Activated CD8-positive, alpha-beta T cell treated with anti-CD3 and anti-CD28 coated beads for 36 hours (primary cell): ENCODE data around the gene TRAK1. TPM values are rescaled to one million over a fixed set of nuclear protein-coding genes. Genes with fewer than 3 reads are reported as not detected.

ENCODE experiments used
- ATAC-seq: fragments of 200-7000 bp; cut with Tn5 transposase; one replicate; pipeline ENCODE4 v1.10.0; 2021; ENCODE audit warnings: mild to moderate bottlenecking, moderate library complexity
- CTCF ChIA-PET: fragments of 350-600 bp; sonication (Branson Sonifier 250); formaldehyde crosslinking; loops from one replicate; lab custom pipeline; 2021; ENCODE audit warnings: antibody characterized with exemption; lab: Charles Lee
- POLR2A ChIA-PET: fragments of 350-600 bp; sonication (Branson Sonifier 250); formaldehyde crosslinking; loops from one replicate; lab custom pipeline; 2021; ENCODE audit warnings: antibody characterized with exemption; lab: Charles Lee
- DNase-seq: peaks from one replicate; pipeline ENCODE4 v3.0.0-alpha.2; 2020
- H3K27ac Mint-ChIP-seq: one replicate; pipeline ENCODE4 v1.8.0; 2021; ENCODE audit warnings: mild to moderate bottlenecking, mixed read lengths
- H3K27me3 Mint-ChIP-seq: one replicate; pipeline ENCODE4 v1.8.0; 2021; ENCODE audit warnings: mixed read lengths
- H3K36me3 Mint-ChIP-seq: one replicate; pipeline ENCODE4 v1.8.0; 2021; ENCODE audit warnings: low read depth, mixed read lengths
- H3K4me1 Mint-ChIP-seq: one replicate; pipeline ENCODE4 v1.8.0; 2021; ENCODE audit warnings: low read depth, mixed read lengths
- H3K4me3 Mint-ChIP-seq: one replicate; pipeline ENCODE4 v1.8.0; 2021; ENCODE audit warnings: mild to moderate bottlenecking, moderate library complexity, mixed read lengths
- H3K9me3 Mint-ChIP-seq: one replicate; pipeline ENCODE4 v1.8.0; 2021; ENCODE audit warnings: mixed read lengths
- CTCF ChIP-seq: fragments of 200-600 bp; IDR thresholded peaks from one replicate; pipeline ENCODE4 v1.8.0; 2022; ENCODE audit warnings: antibody characterized with exemption, mild to moderate bottlenecking
- intact Hi-C: fragments of 100-400 bp; cut with micrococcal nuclease; formaldehyde crosslinking; loops from one replicate; pipeline ENCODE4 v1.10.0; 2022
- total RNA-seq, 2 experiments: library from RNA; stranded (reverse); gene quantifications; one replicate each; pipeline ENCODE4 v1.2.3, GENCODE V29; 2021

The TRAK1 gene
- total RNA-seq, 2 experiments from 2014 or later, result 24.1 to 24.3 TPM

- Mint-ChIP-seq H3K27ac (peak overlapping the region; percentile 39), H3K4me1 (peaks cover 78% of the 10 kb centered on the region), H3K4me3 (peak overlapping the region; percentile 28), H3K27me3 (no peaks in the 10 kb centered on the region), H3K9me3 (no peaks in the 10 kb centered on the region), H3K36me3 (peaks cover 37% of the 10 kb centered on the region)
- intact Hi-C loops, result loop anchor here (5.0 kb wide), 1 partner anchor 80 kb away; no protein-coding TSS in a partner anchor
- ChIA-PET CTCF (interaction anchor here (0.9 to 2.0 kb wide), 3 partner anchors 8 to 67 kb away, joined by 3 to 10 read pairs (median 4); no protein-coding TSS in a partner anchor), POLR2A (interaction anchor here (1.0 kb wide), 1 partner anchor 75 kb away, joined by 3 read pairs; no protein-coding TSS in a partner anchor)
- DNase-seq (peak; percentile 37), ATAC-seq (peak; percentile 32)
- TF ChIP-seq CTCF, result no peak
Measured at GRCh38 chr3:42092006-42092405, 849 bp downstream of the TRAK1 start.

- no peaks in the 10 kb centered on the region for H3K9me3 Mint-ChIP-seq
- no peak overlapping the region for H3K4me3 Mint-ChIP-seq
- no peaks in the 10 kb centered on the region for H3K27me3 Mint-ChIP-seq
- TF ChIP-seq CTCF, result no peak
- ATAC-seq (no peak), DNase-seq (no peak)
- peak overlapping the region; percentile 71 for H3K27ac Mint-ChIP-seq
- POLR2A ChIA-PET, result interaction anchor here (1.7 to 2.0 kb wide), 2 partner anchors 79 to 81 kb away, joined by 6 to 7 read pairs; no protein-coding TSS in a partner anchor
- H3K36me3 Mint-ChIP-seq, result peaks cover 33% of the 10 kb centered on the region
- intact Hi-C loops, result loop anchor here (5.0 kb wide), 1 partner anchor 82 kb away; no protein-coding TSS in a partner anchor
- H3K4me1 Mint-ChIP-seq, result peaks cover 81% of the 10 kb centered on the region
- CTCF ChIA-PET, result interaction anchor here (0.8 to 2.1 kb wide), 5 partner anchors 10 to 828 kb away, joined by 3 to 5 read pairs (median 3); no protein-coding TSS in a partner anchor
Measured at GRCh38 chr3:42094128-42094527, 3.0 kb downstream of the TRAK1 start.

- ATAC-seq, result no peak
- ChIA-PET CTCF (interaction anchor here (1.3 to 2.1 kb wide), 3 partner anchors 10 to 191 kb away, joined by 3 to 5 read pairs (median 4); no protein-coding TSS in a partner anchor), POLR2A (interaction anchor here (1.7 to 2.0 kb wide), 2 partner anchors 80 to 82 kb away, joined by 6 to 7 read pairs; no protein-coding TSS in a partner anchor)
- Mint-ChIP-seq H3K27ac (peak overlapping the region; percentile 71), H3K4me3 (no peak overlapping the region), H3K36me3 (peaks cover 30% of the 10 kb centered on the region), H3K4me1 (peaks cover 79% of the 10 kb centered on the region), H3K9me3 (no peaks in the 10 kb centered on the region), H3K27me3 (no peaks in the 10 kb centered on the region)
- TF ChIP-seq CTCF, result no peak
- intact Hi-C loops, result loop anchor here (5.0 kb wide), 2 partner anchors 83 to 133 kb away; partner anchors contain the start of gene ULK4
- DNase-seq, result no peak
Measured at GRCh38 chr3:42094691-42095391, 3.7 kb downstream of the TRAK1 start.

GRCh38 chr3:42095540-42095939 lies 4.4 kb downstream of the TRAK1 start:
- no peak overlapping the region for H3K27ac Mint-ChIP-seq
- ChIA-PET CTCF (interaction anchor here (1.0 to 2.1 kb wide), 2 partner anchors 83 to 192 kb away, joined by 3 to 4 read pairs; no protein-coding TSS in a partner anchor), POLR2A (no interaction called here)
- peaks cover 25% of the 10 kb centered on the region for H3K36me3 Mint-ChIP-seq
- ATAC-seq (no peak), DNase-seq (no peak)
- no peak overlapping the region for H3K4me3 Mint-ChIP-seq
- intact Hi-C loops, result loop anchor here (5.0 kb wide), 1 partner anchor 133 kb away; the partner anchor contains the start of gene ULK4
- H3K4me1 Mint-ChIP-seq, result peaks cover 75% of the 10 kb centered on the region
- H3K27me3 Mint-ChIP-seq, result no peaks in the 10 kb centered on the region
- TF ChIP-seq CTCF, result no peak
- H3K9me3 Mint-ChIP-seq, result no peaks in the 10 kb centered on the region
